SW 1271 (cell line): ENCODE measurements around the gene SUN3.
A peak's percentile ranks its signal among the peaks of the same experiment; 100 is the strongest.
"Not testable (repeated sequence)": the region's sequence is repeated elsewhere in the genome, so short reads cannot be mapped to it uniquely, and the experiment has no call there.

Experiments used
- DNase-seq, 2 experiments: peaks; one replicate each; lab custom pipeline; 2025; lab: John Stamatoyannopoulos, UW

The SUN3 gene

GRCh38 chr7:47944536-47945260, 84.2 kb downstream of the SUN3 start:
- DNase-seq, result no peak

- no peak for DNase-seq
Measured at GRCh38 chr7:47943676-47944474, 85.0 kb downstream of the SUN3 start.

GRCh38 chr7:47942651-47943050, 86.3 kb downstream of the SUN3 start:
- DNase-seq, result not testable (repeated sequence)

DNA sequence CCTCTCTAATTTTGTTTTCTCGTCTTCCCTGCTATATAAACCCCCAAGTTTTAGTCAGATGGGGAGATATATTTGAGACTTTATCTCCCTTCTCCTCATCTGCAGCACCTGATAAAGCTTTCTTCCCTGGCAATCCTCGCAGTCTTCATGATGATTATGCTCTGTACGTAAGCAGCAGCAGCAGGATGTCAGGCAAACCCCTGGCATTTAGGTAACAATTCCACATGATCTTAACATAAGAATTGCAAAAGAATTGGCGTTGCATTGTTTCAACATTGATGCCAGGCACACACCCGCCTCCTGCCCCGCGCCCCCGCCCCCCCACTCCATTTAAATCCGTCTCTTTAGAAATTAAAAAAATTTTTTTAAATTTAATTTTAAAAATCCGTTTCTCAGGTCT, 86.8 kb downstream of the SUN3 start:
- no peak for DNase-seq

GRCh38 chr7:47941136-47941844, 87.6 kb downstream of the SUN3 start:
- peak in 1 of 2 experiments; percentile 72 for DNase-seq

DNA sequence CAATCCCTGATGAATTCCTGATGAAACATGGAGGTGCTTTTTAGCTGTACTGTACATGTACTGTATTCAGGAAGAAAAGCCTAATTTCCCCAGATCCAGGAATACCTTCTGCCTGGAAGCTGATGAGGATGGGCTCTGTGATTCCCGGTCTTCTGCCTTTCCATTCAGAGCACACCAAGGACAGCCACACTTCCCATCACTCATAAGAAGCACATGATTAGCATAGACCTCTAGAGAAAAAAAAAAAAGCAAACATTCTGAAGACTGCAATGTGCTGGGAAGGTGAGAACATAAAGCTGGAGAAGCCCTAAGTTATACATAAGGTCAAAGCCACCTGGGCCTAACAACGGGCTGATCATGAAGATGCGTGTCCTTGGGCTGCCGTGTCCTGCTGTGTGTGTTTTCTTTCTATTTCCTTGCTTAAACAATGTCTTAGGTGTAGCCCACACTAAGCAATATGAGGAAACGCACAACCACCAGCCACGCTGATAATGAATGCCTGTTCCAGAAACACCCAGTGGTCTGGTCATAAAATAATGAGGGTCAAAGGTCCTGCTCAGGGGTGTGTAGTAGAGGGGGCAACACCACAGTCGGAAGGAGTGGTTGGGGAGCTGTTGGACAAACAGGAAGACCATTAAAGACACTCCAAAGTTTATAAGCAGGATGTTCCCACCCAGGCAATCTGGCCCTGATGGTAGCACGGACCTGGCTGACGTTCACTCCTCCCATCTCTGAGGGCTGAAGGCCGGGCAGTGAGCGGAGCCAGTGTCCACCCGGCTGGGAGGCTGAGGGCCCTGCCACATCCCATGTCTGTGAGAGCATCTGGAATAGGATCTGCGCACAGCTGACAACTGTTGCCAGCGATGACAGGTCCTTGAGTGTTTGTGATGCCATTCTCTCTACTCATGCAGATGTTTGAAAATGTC, 88.6 kb downstream of the SUN3 start:
- DNase-seq, result no peak

- DNase-seq, result no peak
Measured at GRCh38 chr7:47939425-47940036, 89.4 kb downstream of the SUN3 start.

GRCh38 chr7:47938574-47939165, 90.2 kb downstream of the SUN3 start:
- no peak for DNase-seq

GRCh38 chr7:47937711-47938573, 91.0 kb downstream of the SUN3 start:
- DNase-seq, result no peak
